Endothelial cell (in vitro differentiated cells): ENCODE measurements around the gene SMARCA2. TPM values are rescaled to one million over a fixed set of nuclear protein-coding genes. Genes with fewer than 3 reads are reported as not detected.

Experiments used
- DNase-seq: peaks from one replicate; pipeline ENCODE4 v3.0.0; 2021; ENCODE audit warnings: low spot score
- H3K27ac Mint-ChIP-seq: one replicate; pipeline ENCODE4 v1.8.0; 2021; ENCODE audit warnings: mixed read lengths, inconsistent platforms; ENCODE audit not compliant: unreplicated experiment
- H3K27me3 Mint-ChIP-seq: one replicate; pipeline ENCODE4 v1.8.0; 2021; ENCODE audit warnings: mild to moderate bottlenecking, moderate library complexity, mixed read lengths, inconsistent platforms; ENCODE audit not compliant: unreplicated experiment
- H3K36me3 Mint-ChIP-seq: one replicate; pipeline ENCODE4 v1.8.0; 2021; ENCODE audit warnings: mild to moderate bottlenecking, low read depth, mixed read lengths, inconsistent platforms; ENCODE audit not compliant: unreplicated experiment
- H3K4me1 Mint-ChIP-seq: one replicate; pipeline ENCODE4 v1.8.0; 2021; ENCODE audit warnings: mild to moderate bottlenecking, mixed read lengths, inconsistent platforms; ENCODE audit not compliant: unreplicated experiment
- H3K4me3 Mint-ChIP-seq: one replicate; pipeline ENCODE4 v1.8.0; 2021; ENCODE audit warnings: mild to moderate bottlenecking, mixed read lengths, inconsistent platforms; ENCODE audit not compliant: unreplicated experiment
- H3K9me3 Mint-ChIP-seq: one replicate; pipeline ENCODE4 v1.8.0; 2021; ENCODE audit warnings: mixed read lengths, inconsistent platforms; ENCODE audit not compliant: unreplicated experiment
- total RNA-seq: library from RNA; stranded (reverse); fragmentation: NEBNext Ultra II Directional; extraction: Animal tissue kit (Norgen Biotek cat#: 25700); gene quantifications from one replicate; pipeline ENCODE4 v1.2.1, GENCODE V29; 2021; ENCODE audit not compliant: unreplicated experiment
- TF ChIP-seq, protein P1 (sequence below): fragments of 200-600 bp; sonication (generic); IDR thresholded peaks from one replicate; pipeline ENCODE4 v1.5.0; 2021; ENCODE audit warnings: antibody characterized with exemption; ENCODE audit not compliant: unreplicated experiment

Gene SMARCA2
- total RNA-seq, 1 donor from 2014 or later: 43.7 TPM

DNA sequence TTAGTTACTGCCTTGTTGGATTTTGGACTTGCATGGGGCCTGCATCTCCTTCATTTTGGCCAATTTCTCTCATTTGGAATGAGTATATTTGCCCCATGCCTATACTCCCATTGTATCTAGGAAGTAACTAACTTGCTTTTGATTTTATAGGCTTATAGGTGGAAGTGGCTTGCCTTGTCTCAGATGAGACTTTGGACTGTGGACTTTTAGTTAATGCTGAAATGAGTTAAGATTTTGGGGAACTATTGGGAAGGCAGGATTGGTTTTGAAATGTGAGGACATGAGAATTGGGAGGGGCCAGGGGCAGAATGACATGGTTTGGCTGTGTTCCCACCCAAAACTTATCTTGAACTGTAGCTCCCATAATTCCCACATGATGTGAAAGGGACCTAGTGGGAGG lies 42.5 kb upstream of the SMARCA2 start:
- no peak overlapping the region for H3K4me3 Mint-ChIP-seq
- TF ChIP-seq, protein P1, sequence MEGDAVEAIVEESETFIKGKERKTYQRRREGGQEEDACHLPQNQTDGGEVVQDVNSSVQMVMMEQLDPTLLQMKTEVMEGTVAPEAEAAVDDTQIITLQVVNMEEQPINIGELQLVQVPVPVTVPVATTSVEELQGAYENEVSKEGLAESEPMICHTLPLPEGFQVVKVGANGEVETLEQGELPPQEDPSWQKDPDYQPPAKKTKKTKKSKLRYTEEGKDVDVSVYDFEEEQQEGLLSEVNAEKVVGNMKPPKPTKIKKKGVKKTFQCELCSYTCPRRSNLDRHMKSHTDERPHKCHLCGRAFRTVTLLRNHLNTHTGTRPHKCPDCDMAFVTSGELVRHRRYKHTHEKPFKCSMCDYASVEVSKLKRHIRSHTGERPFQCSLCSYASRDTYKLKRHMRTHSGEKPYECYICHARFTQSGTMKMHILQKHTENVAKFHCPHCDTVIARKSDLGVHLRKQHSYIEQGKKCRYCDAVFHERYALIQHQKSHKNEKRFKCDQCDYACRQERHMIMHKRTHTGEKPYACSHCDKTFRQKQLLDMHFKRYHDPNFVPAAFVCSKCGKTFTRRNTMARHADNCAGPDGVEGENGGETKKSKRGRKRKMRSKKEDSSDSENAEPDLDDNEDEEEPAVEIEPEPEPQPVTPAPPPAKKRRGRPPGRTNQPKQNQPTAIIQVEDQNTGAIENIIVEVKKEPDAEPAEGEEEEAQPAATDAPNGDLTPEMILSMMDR: no peak
- H3K4me1 Mint-ChIP-seq: no peaks in the 10 kb centered on the region
- H3K9me3 Mint-ChIP-seq: peaks cover 11% of the 10 kb centered on the region
- H3K36me3 Mint-ChIP-seq: peaks cover 4% of the 10 kb centered on the region
- no peak overlapping the region for H3K27ac Mint-ChIP-seq
- no peak for DNase-seq
- peaks cover 1% of the 10 kb centered on the region for H3K27me3 Mint-ChIP-seq

DNA sequence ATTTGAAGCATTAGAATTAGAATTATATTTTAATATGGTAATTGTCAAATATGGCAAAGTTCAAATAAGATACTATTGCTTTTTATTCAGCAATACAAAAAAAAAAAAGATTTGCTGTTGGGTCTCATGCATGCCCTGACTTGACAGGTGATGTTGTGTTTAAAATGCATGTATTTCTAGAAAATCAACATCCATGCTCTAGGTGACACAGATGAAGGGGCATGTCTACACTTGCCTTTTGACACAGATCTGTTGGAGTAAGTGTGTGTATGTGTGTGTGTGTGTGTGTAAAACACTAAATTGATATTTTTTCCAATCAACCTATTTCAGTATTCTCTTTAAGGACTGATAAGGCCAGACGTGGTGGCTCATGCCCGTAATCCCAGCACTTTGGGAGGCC lies 38.1 kb upstream of the SMARCA2 start:
- H3K27me3 Mint-ChIP-seq: peaks cover 1% of the 10 kb centered on the region
- DNase-seq: no peak
- H3K27ac Mint-ChIP-seq: no peak overlapping the region
- H3K9me3 Mint-ChIP-seq: peaks cover 8% of the 10 kb centered on the region
- TF ChIP-seq, protein P1: no peak
- H3K4me1 Mint-ChIP-seq: no peaks in the 10 kb centered on the region
- no peaks in the 10 kb centered on the region for H3K36me3 Mint-ChIP-seq
- no peak overlapping the region for H3K4me3 Mint-ChIP-seq

DNA sequence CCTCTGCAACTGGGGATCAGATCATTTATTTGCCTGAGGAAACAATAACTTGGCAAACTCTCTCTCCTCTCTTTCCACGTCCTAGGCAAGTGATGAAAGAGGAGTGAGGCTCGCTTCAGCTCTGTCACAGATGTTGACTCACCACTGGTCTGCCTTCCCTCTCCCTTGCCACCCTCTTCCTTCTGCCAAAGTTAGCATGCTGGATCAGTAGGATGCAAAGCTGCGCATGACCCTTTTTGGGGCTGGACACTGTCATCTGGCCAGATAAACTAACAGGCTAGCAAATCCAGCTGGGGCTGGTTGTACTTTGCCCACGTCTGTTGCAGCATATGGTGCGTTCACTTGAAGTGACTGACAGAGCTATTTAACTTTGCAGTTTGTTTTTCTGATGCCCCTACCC lies 36.2 kb upstream of the SMARCA2 start:
- H3K4me1 Mint-ChIP-seq: no peaks in the 10 kb centered on the region
- TF ChIP-seq, protein P1: no peak
- H3K36me3 Mint-ChIP-seq: no peaks in the 10 kb centered on the region
- H3K27ac Mint-ChIP-seq: no peak overlapping the region
- DNase-seq: no peak
- H3K27me3 Mint-ChIP-seq: peaks cover 1% of the 10 kb centered on the region
- no peak overlapping the region for H3K4me3 Mint-ChIP-seq
- H3K9me3 Mint-ChIP-seq: no peaks in the 10 kb centered on the region

DNA sequence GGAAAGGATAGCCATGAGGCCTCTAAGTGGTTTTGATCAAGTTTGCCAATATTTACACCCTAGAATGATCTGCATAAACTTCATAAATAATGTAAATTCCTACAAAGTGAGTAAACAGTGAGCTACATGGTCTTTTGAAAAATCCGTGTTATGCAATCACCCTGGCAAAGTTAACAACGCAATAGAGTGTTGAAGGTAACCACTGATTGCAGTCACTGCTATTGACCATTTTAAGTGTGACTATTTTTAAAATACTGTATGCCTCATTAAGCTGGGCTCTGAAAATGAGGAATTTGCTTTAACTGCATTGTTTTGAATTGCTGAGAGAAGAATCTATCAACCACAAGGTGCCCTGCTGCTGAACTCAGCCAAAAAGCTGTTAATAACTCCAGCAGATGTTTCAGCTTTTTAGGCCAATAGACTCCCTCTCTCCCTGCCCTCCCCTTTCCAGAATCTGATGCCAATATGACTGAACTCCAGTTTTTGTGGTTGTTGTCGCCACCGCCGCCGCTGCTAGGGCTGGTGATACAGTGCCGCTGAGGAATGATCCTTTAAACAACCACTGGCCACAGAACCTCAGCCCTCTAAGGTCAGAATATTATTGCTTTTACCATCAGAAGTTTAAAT lies 35.3 kb upstream of the SMARCA2 start:
- no peak overlapping the region for H3K4me3 Mint-ChIP-seq
- no peak for DNase-seq
- no peaks in the 10 kb centered on the region for H3K4me1 Mint-ChIP-seq
- H3K9me3 Mint-ChIP-seq: no peaks in the 10 kb centered on the region
- H3K36me3 Mint-ChIP-seq: no peaks in the 10 kb centered on the region
- no peak overlapping the region for H3K27ac Mint-ChIP-seq
- H3K27me3 Mint-ChIP-seq: no peaks in the 10 kb centered on the region
- TF ChIP-seq, protein P1: no peak

DNA sequence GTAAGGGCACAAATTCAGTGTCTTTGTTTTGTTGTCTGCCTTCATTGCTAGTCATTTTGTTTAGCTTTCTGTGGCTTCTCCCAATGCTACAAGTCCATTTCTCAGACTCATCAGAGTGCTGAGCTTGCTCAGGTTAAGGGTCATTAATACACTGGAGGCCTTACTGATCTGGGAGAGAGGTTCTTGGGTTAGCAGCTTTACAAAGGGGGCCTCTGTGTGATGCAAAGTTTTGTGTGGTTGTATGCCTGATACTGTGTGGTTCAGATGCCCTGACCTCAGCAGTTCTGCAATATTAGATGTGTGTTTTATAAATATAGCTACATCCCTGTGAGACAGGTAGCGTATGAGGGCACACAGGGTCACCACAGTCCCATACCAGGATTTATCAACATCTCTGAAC lies 34.8 kb upstream of the SMARCA2 start:
- Mint-ChIP-seq H3K9me3 (no peaks in the 10 kb centered on the region), H3K27me3 (no peaks in the 10 kb centered on the region), H3K36me3 (no peaks in the 10 kb centered on the region), H3K4me1 (no peaks in the 10 kb centered on the region), H3K27ac (no peak overlapping the region), H3K4me3 (no peak overlapping the region)
- TF ChIP-seq, protein P1: no peak
- DNase-seq: no peak
